Measurements from ENCODE around the gene IFIT2.

Gene IFIT2

DNA sequence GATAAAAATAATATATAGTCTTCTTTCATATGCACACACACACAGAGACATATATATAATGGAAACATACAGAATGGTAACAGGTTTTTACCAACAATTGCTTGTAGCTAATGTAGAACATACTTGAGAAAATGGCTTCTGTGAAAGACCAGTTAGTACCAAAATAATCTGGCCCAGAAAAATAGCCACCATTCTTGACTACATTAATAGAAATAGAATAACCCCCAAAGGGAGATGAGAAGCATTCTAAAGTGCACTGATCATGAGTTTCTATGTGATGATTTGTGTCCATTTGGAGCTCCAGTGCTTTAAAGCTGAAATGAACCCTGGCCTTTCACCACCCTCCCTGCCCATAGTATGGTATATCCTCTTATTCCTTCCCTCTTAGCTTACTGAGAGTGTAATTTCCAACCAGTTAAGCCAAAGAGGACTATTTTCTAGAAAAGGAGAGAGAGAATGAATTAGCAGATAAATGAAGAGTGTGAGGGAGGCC lies 22.9 kb upstream of the IFIT2 start:
- TF ChIP-seq TAF1 (IDR thresholded peaks at IDR 0.05; ENCODE audit: borderline replicate concordance, insufficient read depth, low read length) (no peak), REST (IDR thresholded peaks at IDR 0.05; ENCODE audit: insufficient read depth in 1 of 2, low read depth in 2 of 2, low read length in 2 of 2) (no peak), POLR2AphosphoS5 (IDR thresholded peaks at IDR 0.05; ENCODE audit: low read depth, low read length) (no peak), FOXP2 (optimal IDR thresholded peaks at IDR 0.05; ENCODE audit: borderline replicate concordance, extremely low read depth, extremely low read length, insufficient read depth) (no peak), SIN3A (IDR thresholded peaks at IDR 0.05; ENCODE audit: borderline replicate concordance, insufficient read depth, low read length) (no peak)

DNA sequence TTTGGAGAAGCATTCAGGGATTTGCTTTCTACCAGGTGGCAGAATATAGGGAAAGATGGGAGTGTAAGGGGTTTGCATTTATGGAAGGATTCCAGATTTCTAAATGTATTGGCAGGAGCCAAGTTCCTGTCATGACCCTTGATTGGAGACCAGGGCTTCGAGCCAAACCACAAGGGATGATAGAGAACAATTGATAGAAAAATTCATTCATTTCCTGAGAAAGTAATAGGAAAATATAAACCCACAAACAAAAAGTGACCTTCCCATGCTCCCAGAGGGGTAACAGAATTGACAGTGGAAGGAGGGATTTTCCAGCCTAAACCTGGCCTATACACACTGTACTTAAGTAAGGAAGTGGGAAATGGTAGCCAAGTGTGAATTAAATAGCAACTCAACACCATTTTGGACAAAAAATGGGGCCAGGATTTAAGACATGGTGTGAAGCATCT lies 22.4 kb upstream of the IFIT2 start:
- TF ChIP-seq REST (IDR thresholded peaks at IDR 0.05; ENCODE audit: insufficient read depth in 1 of 2, low read depth in 2 of 2, low read length in 2 of 2) (no peak; a peak in 1 of 4 replicates), POLR2AphosphoS5 (IDR thresholded peaks at IDR 0.05; ENCODE audit: low read depth, low read length) (0 out of 2 replicates have a peak, but pooled peaks have one; percentile 28), SIN3A (IDR thresholded peaks at IDR 0.05; ENCODE audit: borderline replicate concordance, insufficient read depth, low read length) (0 out of 2 replicates have a peak, but pooled peaks have one; percentile 42)

DNA sequence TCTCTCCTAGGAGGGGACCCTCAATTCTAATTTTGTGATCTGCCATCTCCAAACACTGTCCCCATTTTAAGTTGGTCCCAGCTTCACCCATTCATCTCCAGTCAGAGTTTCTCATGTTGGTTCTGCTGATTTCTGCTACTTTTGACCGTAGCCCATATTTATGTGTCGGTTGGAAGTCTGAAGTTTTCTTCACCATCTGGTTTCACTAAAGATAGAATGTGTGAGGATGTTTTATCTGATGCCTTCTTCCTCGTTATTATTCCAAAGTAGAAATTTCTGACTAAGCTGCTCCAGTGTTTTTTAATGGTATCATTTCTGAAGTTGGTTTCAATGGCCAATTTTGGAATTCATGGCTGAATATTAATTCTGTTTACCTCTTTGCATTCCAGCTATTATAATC lies 21.3 kb upstream of the IFIT2 start:
- TF ChIP-seq POLR2AphosphoS5 (IDR thresholded peaks at IDR 0.05; ENCODE audit: low read depth, low read length): no peak
- TF ChIP-seq REST (IDR thresholded peaks at IDR 0.05; ENCODE audit: insufficient read depth in 1 of 2, low read depth in 2 of 2, low read length in 2 of 2): no peak
- no peak for TF ChIP-seq SIN3A (IDR thresholded peaks at IDR 0.05; ENCODE audit: borderline replicate concordance, insufficient read depth, low read length)
- TF ChIP-seq TAF1 (IDR thresholded peaks at IDR 0.05; ENCODE audit: borderline replicate concordance, insufficient read depth, low read length): no peak
- TF ChIP-seq FOXP2 (optimal IDR thresholded peaks at IDR 0.05; ENCODE audit: borderline replicate concordance, extremely low read depth, extremely low read length, insufficient read depth): no peak

DNA sequence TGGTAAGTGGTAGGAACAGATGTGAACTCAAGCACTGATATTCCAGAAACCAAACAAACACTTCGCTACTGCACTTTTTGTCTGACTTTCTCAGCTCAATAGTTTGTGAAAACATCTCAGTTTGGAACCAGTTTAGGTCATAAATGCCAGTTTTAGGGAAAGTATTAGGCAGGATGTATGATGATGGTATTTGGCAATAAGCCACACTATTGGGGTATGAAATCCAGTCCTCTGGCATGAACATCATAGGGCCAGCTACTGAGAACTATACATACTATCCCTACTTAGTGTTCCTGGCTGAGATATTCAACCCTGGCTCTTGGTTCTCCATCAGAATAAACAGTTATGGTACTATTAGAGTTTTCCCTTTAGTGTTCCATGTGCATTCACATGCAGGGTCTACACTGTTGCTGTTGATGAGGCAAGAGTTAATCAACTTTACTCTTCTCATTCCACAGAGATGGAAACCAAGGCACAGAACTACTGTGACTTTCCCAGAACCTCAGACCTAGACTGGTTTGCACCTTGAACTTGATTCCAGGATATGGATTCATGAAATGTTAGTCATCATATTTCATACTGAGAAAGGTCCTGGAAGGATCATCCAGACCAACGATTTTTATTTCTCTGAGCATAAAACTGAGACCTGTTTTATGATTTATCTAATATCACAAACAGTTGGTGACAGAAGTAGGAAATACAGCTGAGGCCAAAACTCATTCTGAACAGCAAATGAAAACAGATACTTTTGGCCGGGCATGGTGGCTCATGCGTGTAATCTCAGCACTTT lies 20.0 kb upstream of the IFIT2 start:
- no peak for TF ChIP-seq REST (IDR thresholded peaks at IDR 0.05; ENCODE audit: insufficient read depth in 1 of 2, low read depth in 2 of 2, low read length in 2 of 2)
- no peak for TF ChIP-seq FOXP2 (optimal IDR thresholded peaks at IDR 0.05; ENCODE audit: borderline replicate concordance, extremely low read depth, extremely low read length, insufficient read depth)
- TF ChIP-seq SIN3A (IDR thresholded peaks at IDR 0.05; ENCODE audit: borderline replicate concordance, insufficient read depth, low read length): no peak
- no peak for TF ChIP-seq POLR2AphosphoS5 (IDR thresholded peaks at IDR 0.05; ENCODE audit: low read depth, low read length)
- TF ChIP-seq TAF1 (IDR thresholded peaks at IDR 0.05; ENCODE audit: borderline replicate concordance, insufficient read depth, low read length): no peak

Measured in PFSK-1 (cell line).